Measurements from ENCODE around the gene PDE3A. TPM values are rescaled to one million over a fixed set of nuclear protein-coding genes. Genes with fewer than 3 reads are reported as not detected.

The PDE3A gene
- polyA plus RNA-seq, 1 experiment, result 3.5 TPM

DNA sequence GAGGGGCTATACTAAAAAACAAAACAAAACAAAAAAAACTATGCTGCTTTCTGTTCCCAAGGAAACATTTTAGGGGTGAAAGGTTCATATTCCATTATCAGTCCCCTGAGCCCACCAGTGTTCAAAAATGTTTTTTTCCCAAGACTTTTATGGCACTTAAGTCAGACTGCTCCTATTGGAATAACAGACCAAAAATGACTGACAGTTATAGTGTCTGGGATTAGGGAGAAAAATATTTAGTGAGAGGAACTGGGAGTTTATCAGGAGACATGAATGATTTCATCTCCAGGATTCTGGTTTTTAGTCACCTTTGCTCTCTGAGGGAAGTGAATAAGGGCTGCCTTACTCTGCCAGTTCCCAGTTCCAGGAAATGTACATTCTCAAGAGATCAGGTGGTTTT, 68.0 kb downstream of the PDE3A start:
- Histone ChIP-seq H3K4me3 (ENCODE audit: low read depth, low read length) (no peak overlapping the region), H3K27me3 (ENCODE audit: control insufficient read depth, insufficient read depth, low read length) (no peaks in the 10 kb centered on the region), H3K36me3 (ENCODE audit: control insufficient read depth, insufficient read depth, low read length) (no peaks in the 10 kb centered on the region)
- ChIA-PET CTCF (interaction anchor here (0.6 kb wide), 1 partner anchor 68 kb away, joined by 3 read pairs; the partner anchor contains the start of gene PDE3A), POLR2A (no interaction called here)
- DNase-seq (ENCODE audit: low read depth), result no peak
- TF ChIP-seq, protein P1, sequence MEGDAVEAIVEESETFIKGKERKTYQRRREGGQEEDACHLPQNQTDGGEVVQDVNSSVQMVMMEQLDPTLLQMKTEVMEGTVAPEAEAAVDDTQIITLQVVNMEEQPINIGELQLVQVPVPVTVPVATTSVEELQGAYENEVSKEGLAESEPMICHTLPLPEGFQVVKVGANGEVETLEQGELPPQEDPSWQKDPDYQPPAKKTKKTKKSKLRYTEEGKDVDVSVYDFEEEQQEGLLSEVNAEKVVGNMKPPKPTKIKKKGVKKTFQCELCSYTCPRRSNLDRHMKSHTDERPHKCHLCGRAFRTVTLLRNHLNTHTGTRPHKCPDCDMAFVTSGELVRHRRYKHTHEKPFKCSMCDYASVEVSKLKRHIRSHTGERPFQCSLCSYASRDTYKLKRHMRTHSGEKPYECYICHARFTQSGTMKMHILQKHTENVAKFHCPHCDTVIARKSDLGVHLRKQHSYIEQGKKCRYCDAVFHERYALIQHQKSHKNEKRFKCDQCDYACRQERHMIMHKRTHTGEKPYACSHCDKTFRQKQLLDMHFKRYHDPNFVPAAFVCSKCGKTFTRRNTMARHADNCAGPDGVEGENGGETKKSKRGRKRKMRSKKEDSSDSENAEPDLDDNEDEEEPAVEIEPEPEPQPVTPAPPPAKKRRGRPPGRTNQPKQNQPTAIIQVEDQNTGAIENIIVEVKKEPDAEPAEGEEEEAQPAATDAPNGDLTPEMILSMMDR (IDR thresholded peaks at IDR 0.05; ENCODE audit: insufficient read depth, low read depth, low read length), result no peak

DNA sequence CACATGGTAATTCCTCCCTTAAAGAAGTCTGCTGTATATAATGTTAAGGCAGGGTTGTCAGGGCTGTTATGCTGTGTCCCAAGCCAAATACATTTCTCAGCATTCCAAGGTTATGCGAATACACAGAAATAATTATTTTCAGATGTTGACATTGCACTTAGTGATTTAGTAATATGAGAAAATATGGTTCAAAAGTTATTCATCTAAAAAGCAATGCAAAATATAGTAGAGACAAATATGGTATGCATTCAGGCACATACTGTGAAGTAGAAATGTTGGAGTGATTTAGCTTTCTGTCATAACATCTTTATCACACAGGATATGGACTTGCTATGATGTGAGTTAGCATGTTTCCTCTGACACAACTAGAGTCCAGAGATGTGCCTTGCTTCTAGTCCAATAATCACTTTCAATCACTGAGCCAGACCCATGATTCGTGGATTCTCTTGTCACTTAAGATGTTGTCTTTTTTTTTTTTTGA, 70.0 kb downstream of the PDE3A start:
- no peak for DNase-seq (ENCODE audit: low read depth)
- POLR2A ChIA-PET, result interaction anchor here (0.5 kb wide), 1 partner anchor 228 kb away, joined by 3 read pairs; no protein-coding TSS in a partner anchor
- no peaks in the 10 kb centered on the region for H3K27me3 ChIP-seq (ENCODE audit: control insufficient read depth, insufficient read depth, low read length)
- H3K36me3 ChIP-seq (ENCODE audit: control insufficient read depth, insufficient read depth, low read length), result no peaks in the 10 kb centered on the region
- TF ChIP-seq, protein P1 (IDR thresholded peaks at IDR 0.05; ENCODE audit: insufficient read depth, low read depth, low read length), result no peak
- H3K4me3 ChIP-seq (ENCODE audit: low read depth, low read length), result no peak overlapping the region
- CTCF ChIA-PET, result no interaction called here

DNA sequence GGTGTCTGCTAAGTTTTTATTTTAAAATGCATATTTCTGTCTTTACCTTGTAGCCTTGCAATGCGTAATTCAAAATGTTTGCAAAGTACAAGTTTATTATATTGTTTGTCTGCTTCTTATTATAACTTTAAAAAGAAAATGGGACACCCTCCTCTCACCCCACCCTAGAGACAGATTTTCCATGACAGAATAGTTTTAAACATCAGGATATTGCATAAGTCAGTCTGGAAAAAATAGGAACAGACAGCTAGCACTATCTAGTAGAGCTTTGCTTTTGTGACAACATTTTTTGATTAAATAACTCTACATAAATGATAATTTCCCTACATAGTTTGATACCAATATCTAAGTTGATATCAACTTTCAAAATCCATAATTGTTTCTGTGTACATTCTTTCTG, 71.3 kb downstream of the PDE3A start:
- ChIA-PET POLR2A (no interaction called here), CTCF (no interaction called here)
- TF ChIP-seq, protein P1 (IDR thresholded peaks at IDR 0.05; ENCODE audit: insufficient read depth, low read depth, low read length), result no peak
- no peaks in the 10 kb centered on the region for H3K36me3 ChIP-seq (ENCODE audit: control insufficient read depth, insufficient read depth, low read length)
- H3K27me3 ChIP-seq (ENCODE audit: control insufficient read depth, insufficient read depth, low read length), result no peaks in the 10 kb centered on the region
- H3K4me3 ChIP-seq (ENCODE audit: low read depth, low read length), result no peak overlapping the region
- no peak for DNase-seq (ENCODE audit: low read depth)

DNA sequence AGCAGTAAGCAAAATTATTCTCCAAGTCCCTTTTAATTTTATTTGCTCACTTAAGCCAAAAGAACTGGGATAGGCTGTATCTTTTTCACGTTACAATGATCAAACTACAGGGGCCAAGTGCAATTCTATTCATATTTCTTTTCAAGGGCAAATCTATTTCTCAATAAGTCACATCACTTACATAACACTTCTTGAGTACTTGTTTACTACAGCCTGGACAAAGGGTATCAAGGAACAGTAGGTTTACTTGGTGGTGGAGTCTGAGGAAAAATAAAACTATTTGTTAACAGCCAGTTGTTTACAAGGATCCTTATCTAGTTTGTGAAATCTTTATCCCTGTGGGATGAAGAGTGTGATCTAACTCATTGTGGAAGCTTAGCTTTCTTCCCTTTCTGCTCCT, 72.1 kb downstream of the PDE3A start:
- Histone ChIP-seq H3K27me3 (ENCODE audit: control insufficient read depth, insufficient read depth, low read length) (no peaks in the 10 kb centered on the region), H3K4me3 (ENCODE audit: low read depth, low read length) (no peak overlapping the region), H3K36me3 (ENCODE audit: control insufficient read depth, insufficient read depth, low read length) (no peaks in the 10 kb centered on the region)
- ChIA-PET CTCF (interaction anchor here (0.6 kb wide), 1 partner anchor 1019 kb away, joined by 3 read pairs; no protein-coding TSS in a partner anchor), POLR2A (no interaction called here)
- no peak for DNase-seq (ENCODE audit: low read depth)
- TF ChIP-seq, protein P1 (IDR thresholded peaks at IDR 0.05; ENCODE audit: insufficient read depth, low read depth, low read length), result no peak

DNA sequence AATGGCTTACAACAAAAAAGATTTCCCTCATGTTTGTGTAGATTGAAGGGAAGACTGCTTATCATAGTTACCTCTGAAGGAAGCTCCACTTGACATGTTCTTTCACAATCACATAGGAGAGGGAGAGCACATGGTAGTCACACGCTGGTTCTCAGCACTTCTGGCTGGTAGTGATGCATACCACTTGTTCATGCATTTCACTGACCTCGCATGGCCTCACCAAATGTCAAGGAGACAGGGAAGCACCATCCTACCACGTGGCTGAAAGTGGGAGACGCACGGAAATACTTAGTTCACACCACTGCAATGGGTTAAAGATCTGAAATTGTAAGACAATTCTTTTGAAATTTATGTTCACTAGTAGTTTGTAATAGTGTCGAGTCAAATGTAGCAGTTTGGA, 74.0 kb downstream of the PDE3A start:
- POLR2A ChIA-PET, result no interaction called here
- Histone ChIP-seq H3K36me3 (ENCODE audit: control insufficient read depth, insufficient read depth, low read length) (no peaks in the 10 kb centered on the region), H3K4me3 (ENCODE audit: low read depth, low read length) (no peak overlapping the region), H3K27me3 (ENCODE audit: control insufficient read depth, insufficient read depth, low read length) (no peaks in the 10 kb centered on the region)
- CTCF ChIA-PET, result no interaction called here
- TF ChIP-seq, protein P1 (IDR thresholded peaks at IDR 0.05; ENCODE audit: insufficient read depth, low read depth, low read length), result no peak
- no peak for DNase-seq (ENCODE audit: low read depth)
